Adrenal gland (tissue), 12 donors: ENCODE data around the gene DEK. TPM values are rescaled to one million over a fixed set of nuclear protein-coding genes. Genes with fewer than 3 reads are reported as not detected.

ENCODE experiments used
- DNase-seq, 7 donors: peaks; one replicate each; pipeline ENCODE4 v3.0.0-alpha.2; 2019 to 2020
- H3K27ac ChIP-seq, 5 donors: fragments of 200-600 bp; sonication (generic) in 4 of 5; 1 replicate in 3 of 5; 2 replicates in 2 of 5; pipeline versions ENCODE4 v1.5.1 to v1.8.0; 2016 to 2020; ENCODE audit warnings: mild to moderate bottlenecking in 1 of 5
- H3K27me3 ChIP-seq: fragments of 200-600 bp; 2 replicates; pipeline ENCODE4 v1.8.0; 2021
- H3K36me3 ChIP-seq, 2 donors: fragments of 200-600 bp; replicated peaks in 1 of 2; 1 replicate in 1 of 2; 2 replicates in 1 of 2; pipeline versions ENCODE4 v1.5.1 to v1.8.0; 2018 to 2022
- H3K4me1 ChIP-seq, 2 donors: fragments of 200-600 bp; replicated peaks in 1 of 2; 1 replicate in 1 of 2; 2 replicates in 1 of 2; pipeline versions ENCODE4 v1.5.1 to v1.8.0; 2018 to 2021
- H3K4me3 ChIP-seq, 4 donors: fragments of 200-600 bp; sonication (generic) in 3 of 4; one replicate each; pipeline ENCODE4 v1.5.1; 2016 to 2018
- H3K9me3 ChIP-seq, 3 donors: fragments of 200-600 bp; sonication (generic) in 1 of 3; replicated peaks in 1 of 3; 1 replicate in 2 of 3; 2 replicates in 1 of 3; pipeline versions ENCODE4 v1.5.1 to v1.8.0; 2016 to 2021
- CTCF ChIP-seq, 6 experiments: fragments of 450-650 bp in 4 of 6; fragments of 200-600 bp in 2 of 6; sonication (generic) in 1 of 6; IDR thresholded peaks; 1 replicate in 5 of 6; 2 replicates in 1 of 6; pipeline versions ENCODE4 v1.5.1 to v1.8.0; 2016 to 2021; ENCODE audit warnings: antibody characterized with exemption in 6 of 6, mild to moderate bottlenecking in 2 of 6, moderate library complexity in 1 of 6
- POLR2A ChIP-seq, 2 donors: fragments of 450-650 bp; IDR thresholded peaks; one replicate each; pipeline ENCODE4 v1.6.1; 2017; ENCODE audit warnings: antibody characterized with exemption in 2 of 2, mild to moderate bottlenecking in 2 of 2, moderate library complexity in 1 of 2
- WGBS, 4 donors: extraction: QIAGEN DNeasy Blood & Tissue Kit in 2 of 4; methylation state at CpG; one replicate each; pipeline versions ENCODE4 v1.1.5 to v1.1.7; 2013 to 2017; 5-methylcytosine and 5-hydroxymethylcytosine counted together
- intact Hi-C, 2 donors: fragments of 100-400 bp; cut with DNase I; formaldehyde crosslinking; loops; one replicate each; pipeline versions ENCODE4 v1.14.1 to v1.15.0; 2022 to 2023
- polyA plus RNA-seq, 3 donors: library from polyadenylated mRNA; stranded (reverse); fragments of 200-250 nt in 2 of 3; fragments of 350-450 nt in 1 of 3; fragmentation: Illumina TruSeq in 1 of 3; extraction: RNeasy Lipid Tissue Mini Kit (QIAGEN cat#74804) in 1 of 3; gene quantifications; one replicate each; pipeline ENCODE4 v1.2.3, GENCODE V29; 2013 to 2014
- total RNA-seq, 9 donors: library from RNA; depleted of rRNA in 4 of 9; stranded (reverse); fragments of >200 nt in 4 of 9; fragments of 120-200 nt in 1 of 9; fragmentation: NEBNext Ultra II Directional in 1 of 9; extraction: Animal tissue kit (Norgen Biotek cat#: 25700) in 1 of 9; gene quantifications; one replicate each; pipeline versions ENCODE4 v1.1.0 to v1.2.4, GENCODE V29; 2013 to 2023
- donor health status: healthy with polysubstance abuse.
- donor health status: Bipolar disorder and iron deficiency.
- donor health status: DM: yes; HTN: yes; CAD: no.
- donor health status: DM: no; HTN: no; CAD: no.
- donor health status: DM: no; HTN: no; CAD: no.
- donor health status: DM: yes; HTN: yes; CAD: no.

The DEK gene
- total and polyA plus RNA-seq, 12 donors, result 15.7 to 103 (median 61.3) TPM

- Histone ChIP-seq H3K4me1 (no peaks in the 10 kb centered on the region), H3K27ac (no peak overlapping the region), H3K27me3 (no peaks in the 10 kb centered on the region), H3K4me3 (no peak overlapping the region), H3K9me3 (no peaks in the 10 kb centered on the region), H3K36me3 (no peaks in the 10 kb centered on the region)
- intact Hi-C loops, result no loop called here
- DNase-seq, result no peak
- no peak for TF ChIP-seq POLR2A (IDR thresholded peaks at IDR 0.05)
- TF ChIP-seq CTCF (IDR thresholded peaks at IDR 0.05), result no peak
- WGBS, 4 donors, result 80 to 85% (median 83%) methylated on average over 4 of the region's 4 CpGs
These were observed 25.0 kb upstream of the DEK start for GRCh38 chr6:18289283-18289682.

GRCh38 chr6:18284261-18284660 is 19.9 kb upstream of the DEK start:
- no peak for TF ChIP-seq CTCF (IDR thresholded peaks at IDR 0.05)
- TF ChIP-seq POLR2A (IDR thresholded peaks at IDR 0.05), result no peak
- DNase-seq, result no peak
- no peaks in the 10 kb centered on the region for H3K9me3 ChIP-seq
- no peak overlapping the region for H3K4me3 ChIP-seq
- no peaks in the 10 kb centered on the region for H3K4me1 ChIP-seq
- intact Hi-C loops, result no loop called here
- no peaks in the 10 kb centered on the region for H3K36me3 ChIP-seq
- 74 to 77% (median 76%) methylated on average over 2 of the region's 2 CpGs for WGBS, 4 donors
- no peaks in the 10 kb centered on the region for H3K27me3 ChIP-seq
- no peak overlapping the region for H3K27ac ChIP-seq

GRCh38 chr6:18281564-18281963 is 17.2 kb upstream of the DEK start:
- WGBS, 4 donors, result 64 to 81% (median 76%) methylated on average over 4 of the region's 4 CpGs
- H3K4me3 ChIP-seq, result no peak overlapping the region
- intact Hi-C loops, result no loop called here

GRCh38 chr6:18280084-18280483 is 15.8 kb upstream of the DEK start:
- 48 to 59% (median 53%) methylated on average over 6 of the region's 6 CpGs for WGBS, 4 donors
- H3K36me3 ChIP-seq, result no peaks in the 10 kb centered on the region

More at GRCh38 chr6:18281564-18281963, 17.2 kb upstream of the DEK start:
- no peak for DNase-seq
- Histone ChIP-seq H3K4me1 (peaks cover 0 to 7% of the 10 kb centered on the region in 2 donors), H3K27me3 (peaks cover 20% of the 10 kb centered on the region), H3K36me3 (no peaks in the 10 kb centered on the region), H3K9me3 (no peaks in the 10 kb centered on the region), H3K27ac (no peak overlapping the region)
- TF ChIP-seq CTCF (IDR thresholded peaks at IDR 0.05) (no peak), POLR2A (IDR thresholded peaks at IDR 0.05) (no peak)

More at GRCh38 chr6:18280084-18280483, 15.8 kb upstream of the DEK start:
- no peaks in the 10 kb centered on the region for H3K9me3 ChIP-seq
- no peak for DNase-seq
- H3K4me1 ChIP-seq, result peaks cover 0 to 7% of the 10 kb centered on the region in 2 donors
- H3K27ac ChIP-seq, result no peak overlapping the region
- intact Hi-C loops, result no loop called here
- no peak overlapping the region for H3K4me3 ChIP-seq
- peaks cover 32% of the 10 kb centered on the region for H3K27me3 ChIP-seq
- TF ChIP-seq POLR2A (IDR thresholded peaks at IDR 0.05) (no peak), CTCF (IDR thresholded peaks at IDR 0.05) (no peak)
